ENCODE results near the gene MYF5. TPM values are rescaled to one million over a fixed set of nuclear protein-coding genes. Genes with fewer than 3 reads are reported as not detected.

The MYF5 gene
- total RNA-seq, 4 donors from 2014 or later, result not detected

DNA sequence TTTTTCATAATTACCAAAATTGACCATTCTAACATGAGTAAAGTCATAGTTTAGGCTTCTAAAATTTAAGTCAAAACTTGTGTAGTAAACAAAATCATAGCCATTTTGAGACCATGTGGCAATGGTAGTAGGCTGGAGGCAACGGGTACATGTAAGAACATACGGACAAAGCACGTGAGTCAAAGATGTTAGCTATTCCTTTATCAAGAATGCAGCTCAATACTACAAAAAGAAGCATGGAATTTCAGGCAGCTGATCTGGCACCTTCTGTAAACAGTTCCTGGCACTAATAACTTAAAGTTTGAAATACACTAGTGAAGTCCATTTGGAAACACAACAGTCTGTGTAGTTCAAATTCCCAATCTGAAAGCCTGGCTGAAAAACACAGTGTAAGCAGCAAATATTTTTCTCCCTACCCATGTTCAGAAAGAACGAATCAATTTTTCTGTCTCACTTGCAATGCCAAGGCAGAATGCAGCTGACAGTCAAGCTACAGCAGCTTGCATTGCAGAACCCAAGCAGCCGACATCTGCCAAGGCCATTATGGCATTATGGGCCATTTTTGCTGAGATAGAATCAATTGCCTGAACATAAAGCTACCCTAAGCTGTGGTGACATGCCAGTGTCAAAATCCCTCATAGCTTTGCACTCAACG lies 29.3 kb downstream of the MYF5 start:
- no peaks in the 10 kb centered on the region for H3K27me3 ChIP-seq

GRCh38 chr12:80747800-80748199 lies 31.1 kb downstream of the MYF5 start:
- no peak overlapping the region for H3K27ac ChIP-seq
- no peaks in the 10 kb centered on the region for H3K36me3 ChIP-seq
- intact Hi-C loops (cut with DNase I), result no loop called here
- no peak for DNase-seq
- no peak overlapping the region for H3K4me3 ChIP-seq
- no peaks in the 10 kb centered on the region for H3K9me3 ChIP-seq
- WGBS, 2 donors, result 31 to 52% methylated on average over 2 of the region's 2 CpGs
- H3K27me3 ChIP-seq, result no peaks in the 10 kb centered on the region
- TF ChIP-seq POLR2A (IDR thresholded peaks at IDR 0.05), result no peak
- no peak for TF ChIP-seq CTCF (IDR thresholded peaks at IDR 0.05)
- no peaks in the 10 kb centered on the region for H3K4me1 ChIP-seq

More for the DNA sequence above, 29.3 kb downstream of the MYF5 start:
- intact Hi-C loops (cut with DNase I), result no loop called here
- no peak for DNase-seq
- Histone ChIP-seq H3K4me1 (no peaks in the 10 kb centered on the region), H3K27ac (no peak overlapping the region), H3K36me3 (no peaks in the 10 kb centered on the region), H3K9me3 (no peaks in the 10 kb centered on the region), H3K4me3 (no peak overlapping the region)
- WGBS, 2 donors, result 62 to 63% methylated on average over 6 of the region's 6 CpGs
- no peak for TF ChIP-seq CTCF (IDR thresholded peaks at IDR 0.05)
- no peak for TF ChIP-seq POLR2A (IDR thresholded peaks at IDR 0.05)

DNA sequence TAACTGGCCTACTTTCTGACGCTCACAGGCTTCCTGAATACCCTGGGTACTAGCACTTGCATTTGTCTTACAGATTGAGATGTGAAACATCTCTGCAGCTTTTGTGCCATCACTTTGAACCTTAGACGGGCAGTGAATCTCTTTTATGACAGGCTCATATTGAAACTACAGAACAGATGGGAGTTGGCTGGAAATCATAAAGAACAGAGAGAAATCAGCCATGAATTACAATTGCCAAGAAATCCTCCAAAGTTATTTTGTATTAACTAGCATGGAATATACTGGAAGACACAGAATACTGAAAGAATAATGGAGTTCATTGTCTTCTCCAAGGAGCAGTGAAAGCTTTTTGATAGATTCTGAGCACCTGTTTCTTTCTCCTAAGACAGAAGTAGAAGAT lies 32.7 kb downstream of the MYF5 start:
- H3K4me3 ChIP-seq, result no peak overlapping the region
- intact Hi-C loops (cut with DNase I), result no loop called here
- H3K9me3 ChIP-seq, result no peaks in the 10 kb centered on the region
- H3K36me3 ChIP-seq, result no peaks in the 10 kb centered on the region
- no peak overlapping the region for H3K27ac ChIP-seq
- no peaks in the 10 kb centered on the region for H3K27me3 ChIP-seq
- no peak for DNase-seq
- H3K4me1 ChIP-seq, result no peaks in the 10 kb centered on the region
- 46 to 63% methylated on average over 2 of the region's 2 CpGs for WGBS, 2 donors
- TF ChIP-seq POLR2A (IDR thresholded peaks at IDR 0.05) (no peak), CTCF (IDR thresholded peaks at IDR 0.05) (no peak)

GRCh38 chr12:80752464-80752863 lies 35.8 kb downstream of the MYF5 start:
- H3K4me3 ChIP-seq, result no peak overlapping the region
- intact Hi-C loops (cut with DNase I), result no loop called here
- H3K27ac ChIP-seq, result no peak overlapping the region
- no peak for DNase-seq
- H3K27me3 ChIP-seq, result no peaks in the 10 kb centered on the region
- TF ChIP-seq POLR2A (IDR thresholded peaks at IDR 0.05) (no peak), CTCF (IDR thresholded peaks at IDR 0.05) (no peak)
- no peaks in the 10 kb centered on the region for H3K9me3 ChIP-seq
- no peaks in the 10 kb centered on the region for H3K4me1 ChIP-seq
- no peaks in the 10 kb centered on the region for H3K36me3 ChIP-seq

DNA sequence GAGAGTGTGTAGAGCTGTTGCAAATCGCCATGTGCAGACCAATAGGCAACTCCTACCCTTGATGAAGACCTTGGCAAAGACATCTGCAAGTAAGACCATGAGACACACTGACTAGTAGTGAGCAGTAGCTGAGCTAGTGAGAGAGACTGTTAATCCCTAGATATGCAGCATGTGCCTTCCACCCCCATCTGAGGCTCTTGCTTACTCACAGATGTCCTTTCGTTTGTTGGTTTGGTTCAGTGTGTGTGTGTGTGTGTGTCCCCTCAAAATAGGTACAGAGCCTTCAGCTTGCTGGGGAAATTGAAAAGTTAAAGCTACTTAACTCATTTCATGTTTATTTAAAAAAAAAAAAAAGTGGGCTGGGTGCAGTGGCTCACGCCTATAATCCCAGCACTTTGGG lies 37.6 kb downstream of the MYF5 start:
- no peak overlapping the region for H3K27ac ChIP-seq
- no peak for TF ChIP-seq CTCF (IDR thresholded peaks at IDR 0.05)
- no peak for TF ChIP-seq POLR2A (IDR thresholded peaks at IDR 0.05)
- intact Hi-C loops (cut with DNase I), result no loop called here
- no peak overlapping the region for H3K4me3 ChIP-seq
- no peak for DNase-seq
- H3K27me3 ChIP-seq, result no peaks in the 10 kb centered on the region
- H3K9me3 ChIP-seq, result no peaks in the 10 kb centered on the region
- no peaks in the 10 kb centered on the region for H3K36me3 ChIP-seq
- H3K4me1 ChIP-seq, result no peaks in the 10 kb centered on the region
- WGBS, 2 donors, result 82 to 93% methylated on average over 2 to 3 of the region's 3 CpGs

Data from esophagus squamous epithelium (tissue), 5 donors.